Frontal cortex (tissue), 4 donors: ENCODE data around the gene ANKRD30B. TPM values are rescaled to one million over a fixed set of nuclear protein-coding genes. Genes with fewer than 3 reads are reported as not detected.
"Not testable (repeated sequence)": the region's sequence is repeated elsewhere in the genome, so short reads cannot be mapped to it uniquely, and the experiment has no call there.

Experiments used
- DNase-seq, 2 donors: peaks; one replicate each; pipeline ENCODE4 v3.0.0; 2012; ENCODE audit warnings: low spot score in 2 of 2
- FAIRE-seq: peaks from 2 replicates; lab custom pipeline; 2012; peaks lifted over from hg19 to GRCh38; lab: Jason Lieb, UNC
- total RNA-seq: library from RNA; depleted of rRNA; stranded (reverse); fragments of >200 nt; gene quantifications from one replicate; pipeline ENCODE4 v1.2.3, GENCODE V29; 2014
- donor health status: control.
- donor health status: control.
- donor health status: control.

The ANKRD30B gene
- total RNA-seq = 3.3 TPM

DNA sequence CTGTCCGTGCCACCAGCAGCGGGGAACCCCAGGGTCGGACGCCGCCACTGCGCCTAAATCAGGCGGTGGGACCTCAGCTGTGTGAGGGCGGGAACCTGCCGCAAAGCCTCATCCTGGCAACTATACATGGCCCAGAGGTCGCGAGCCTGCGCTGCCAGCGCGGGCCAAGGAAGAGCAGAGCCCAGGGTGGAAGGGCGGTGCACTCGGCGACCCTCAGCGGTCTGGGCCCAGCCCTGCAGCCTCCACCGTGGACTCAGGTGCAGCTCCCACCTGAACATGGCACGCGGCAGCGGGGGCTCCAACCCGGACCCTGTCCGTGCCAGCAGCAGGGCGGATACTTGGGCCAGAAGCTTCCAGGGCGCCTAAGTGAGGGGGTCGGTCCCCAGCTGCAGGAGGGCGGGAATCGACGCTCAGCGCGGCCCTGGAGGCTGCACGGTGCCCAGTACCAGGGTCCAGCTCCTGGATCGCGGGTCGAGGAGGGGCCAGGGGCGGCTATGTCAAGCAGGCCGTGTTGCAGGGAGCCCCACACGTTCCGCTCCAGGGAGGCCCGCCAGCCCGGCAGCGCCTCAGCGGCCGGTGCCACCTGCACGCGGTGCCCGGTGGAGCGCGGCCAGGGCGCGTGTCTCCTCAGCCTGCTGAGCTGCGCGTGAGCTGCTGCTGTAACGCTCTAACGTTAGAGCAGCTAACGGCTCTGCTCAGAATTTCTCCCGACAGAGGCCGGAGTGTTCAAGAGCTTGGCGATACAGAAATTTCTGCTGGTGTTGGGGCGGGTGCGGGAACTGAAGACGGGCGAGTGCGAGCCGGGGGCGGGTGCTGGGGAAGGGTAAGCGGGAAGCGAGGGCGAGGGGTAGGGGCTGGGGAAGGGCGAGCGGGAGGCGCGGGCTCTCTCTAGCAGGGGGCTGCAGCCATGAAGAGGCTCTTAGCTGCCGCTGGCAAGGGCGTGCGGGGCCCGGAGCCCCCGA, at the start of gene ANKRD30B:
Gene ANKRD30B, plus strand, starts transcription at position 660 of the 962 bp plus-strand sequence. Its CDS starts 248 bp downstream, at position 908.
- peak; percentile 3 to 13 for DNase-seq
- FAIRE-seq = no peak

- DNase-seq, FAIRE-seq: not testable (repeated sequence)
Measured at GRCh38 chr18:14701286-14702040, 46.5 kb upstream of the ANKRD30B start.

GRCh38 chr18:14709761-14710160, 38.2 kb upstream of the ANKRD30B start:
- not testable (repeated sequence) for DNase-seq, FAIRE-seq

GRCh38 chr18:14721569-14721968, 26.4 kb upstream of the ANKRD30B start:
- DNase-seq, FAIRE-seq: not testable (repeated sequence)

DNA sequence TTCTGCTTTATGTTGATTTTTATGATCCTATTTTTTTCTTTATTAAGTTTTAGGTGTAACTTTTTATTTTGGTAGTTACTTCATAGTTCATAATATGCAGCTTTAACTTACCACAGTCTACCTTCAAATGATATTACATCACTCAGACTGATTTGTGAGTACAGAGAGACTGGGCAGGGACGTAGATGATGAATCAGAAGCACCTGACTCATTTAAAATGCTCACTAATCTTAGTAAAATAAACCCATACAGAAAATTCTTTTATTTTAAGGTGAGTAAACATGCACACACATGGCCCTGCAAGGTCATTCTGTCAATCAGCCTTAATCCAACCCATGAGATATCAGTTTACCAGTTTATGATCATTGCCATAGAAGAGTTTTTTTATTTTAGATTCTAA, 8.9 kb upstream of the ANKRD30B start:
- not testable (repeated sequence) for DNase-seq
- peak; percentile 21 for FAIRE-seq

DNA sequence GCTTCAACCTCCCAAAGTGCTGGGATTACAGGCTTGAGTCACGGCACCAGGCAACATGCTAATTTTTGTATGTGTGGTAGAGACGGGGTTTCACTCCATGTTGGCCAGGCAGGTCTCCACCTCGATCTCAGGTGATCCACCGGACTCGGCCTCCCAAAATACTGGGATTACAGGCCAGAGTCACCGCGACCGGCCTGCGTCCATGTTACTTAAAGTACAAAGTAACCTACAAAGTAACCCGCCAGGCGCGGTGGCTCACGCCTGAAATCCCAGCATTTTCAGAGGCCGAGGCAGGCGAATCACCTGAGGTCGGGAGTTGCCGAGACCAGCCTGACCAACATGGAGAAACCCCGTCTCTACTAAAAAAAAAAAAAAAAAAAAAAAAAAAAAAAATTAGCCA, 1.1 kb upstream of the ANKRD30B start:
- FAIRE-seq (no peak), DNase-seq (no peak)

- FAIRE-seq (no peak), DNase-seq (peak in 1 of 2 donors; percentile 4)
Measured at GRCh38 chr18:14748496-14748895, 524 bp downstream of the ANKRD30B start.

GRCh38 chr18:14763566-14763965, 15.6 kb downstream of the ANKRD30B start:
- not testable (repeated sequence) for FAIRE-seq, DNase-seq

- DNase-seq = no peak
- no peak for FAIRE-seq
Measured at GRCh38 chr18:14767474-14767873, 19.5 kb downstream of the ANKRD30B start.

GRCh38 chr18:14768241-14768640, 20.3 kb downstream of the ANKRD30B start:
- DNase-seq = no peak
- FAIRE-seq = no peak

DNA sequence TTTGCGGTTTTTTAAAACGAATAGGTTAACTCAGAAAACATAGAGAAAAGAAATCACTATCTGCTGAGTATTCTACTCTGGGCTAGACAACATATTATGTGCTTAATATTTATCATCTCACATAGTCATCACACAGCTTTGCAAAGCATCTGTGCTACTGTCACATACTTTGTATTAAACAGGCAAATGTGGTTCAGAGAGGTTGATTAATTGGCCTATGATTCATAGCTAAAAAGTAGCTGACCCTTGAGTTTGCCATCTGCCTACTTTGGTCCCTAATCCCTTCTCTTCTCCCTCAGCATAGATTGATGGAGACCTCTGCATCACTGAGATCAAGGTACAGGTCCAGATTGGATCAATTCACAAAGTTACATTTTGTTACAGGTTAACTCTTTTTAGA, 21.4 kb downstream of the ANKRD30B start:
- no peak for DNase-seq
- no peak for FAIRE-seq

DNA sequence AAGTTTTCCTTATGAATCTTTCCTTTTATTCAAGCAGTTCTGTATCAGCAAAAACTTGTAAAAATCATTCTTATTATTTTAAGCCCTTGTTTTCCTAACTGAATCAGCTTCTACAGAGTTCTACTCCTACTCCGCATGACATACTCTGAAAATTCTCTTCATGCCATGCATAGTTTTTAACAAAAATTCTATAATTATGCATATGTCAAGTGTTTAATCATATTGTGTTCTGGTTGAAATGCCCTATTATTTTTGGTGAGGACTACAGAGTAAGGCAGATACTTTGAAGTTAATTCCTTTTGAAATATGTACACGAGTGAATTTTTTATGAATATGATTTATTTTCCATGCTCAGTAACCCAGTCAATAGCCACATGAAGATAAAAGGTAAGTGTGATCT, 28.8 kb downstream of the ANKRD30B start:
- FAIRE-seq = no peak
- no peak for DNase-seq

GRCh38 chr18:14781671-14782070, 33.7 kb downstream of the ANKRD30B start:
- no peak for FAIRE-seq
- no peak for DNase-seq

DNA sequence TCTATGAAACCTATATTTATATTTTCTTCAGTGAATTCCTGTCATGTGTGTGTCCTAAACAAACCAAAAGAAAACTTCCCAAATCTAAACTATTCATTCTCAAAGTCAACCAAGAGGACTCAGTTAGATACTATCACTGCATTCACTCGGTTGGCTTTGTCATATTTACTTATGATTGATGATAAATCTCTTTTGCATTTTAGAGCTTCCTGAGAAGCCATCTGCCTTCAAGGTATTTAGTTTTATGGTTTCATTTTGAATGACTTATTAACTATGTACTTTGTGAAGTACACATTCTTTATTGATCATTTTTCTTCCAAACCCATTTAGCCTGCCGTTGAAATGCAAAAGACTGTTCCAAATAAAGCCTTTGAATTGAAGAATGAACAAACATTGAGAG, 36.2 kb downstream of the ANKRD30B start:
- FAIRE-seq (no peak), DNase-seq (no peak)

GRCh38 chr18:14796876-14797275, 48.9 kb downstream of the ANKRD30B start:
- DNase-seq, FAIRE-seq: not testable (repeated sequence)

DNA sequence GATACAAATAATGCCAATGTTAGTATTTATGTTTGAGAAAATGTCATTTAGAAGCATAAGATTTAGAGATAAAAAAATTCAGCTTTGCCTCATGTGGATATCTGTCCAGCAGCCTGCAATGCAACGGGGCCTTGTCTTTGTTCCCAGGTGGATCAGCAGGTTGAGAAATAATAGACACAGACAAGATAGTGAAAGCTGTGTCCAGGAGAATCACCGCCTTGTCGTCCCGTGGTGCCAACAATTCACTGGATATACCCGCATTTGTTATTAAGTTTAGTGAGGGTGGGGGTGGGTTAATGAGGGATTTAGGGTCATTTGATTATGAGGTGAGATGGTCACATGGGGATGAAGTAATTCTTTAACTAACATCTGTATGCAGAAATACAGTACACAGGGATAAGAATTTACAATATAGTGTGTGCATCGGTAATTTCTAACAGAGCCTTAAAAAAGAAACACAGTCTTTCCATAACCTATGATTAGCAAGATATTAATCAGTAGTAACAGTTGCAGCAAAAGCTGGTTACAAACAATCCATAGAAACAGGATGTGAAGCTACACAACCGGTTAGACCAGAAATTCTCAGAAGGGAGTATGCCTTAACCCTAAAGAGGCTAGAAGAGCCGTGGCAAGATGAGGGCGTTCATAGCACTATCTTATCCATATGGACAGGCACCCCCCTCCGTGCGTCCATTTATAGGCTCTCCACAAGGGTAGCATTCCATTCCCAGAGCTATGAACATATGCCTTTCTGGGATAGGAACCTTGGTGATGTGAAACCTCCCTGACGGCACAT, 50.2 kb downstream of the ANKRD30B start:
- FAIRE-seq, DNase-seq: not testable (repeated sequence)

- not testable (repeated sequence) for FAIRE-seq, DNase-seq
Measured at GRCh38 chr18:14811081-14811480, 63.1 kb downstream of the ANKRD30B start.

- not testable (repeated sequence) for FAIRE-seq, DNase-seq
Measured at GRCh38 chr18:14826972-14827632, 79.1 kb downstream of the ANKRD30B start.

GRCh38 chr18:14841607-14842006, 93.6 kb downstream of the ANKRD30B start:
- not testable (repeated sequence) for FAIRE-seq

More at GRCh38 chr18:14841607-14842006, 93.6 kb downstream of the ANKRD30B start:
- DNase-seq = not testable (repeated sequence)
